HG02759 (cell line): ENCODE data around the gene RBM22.

ENCODE experiments used
- ATAC-seq: cut with Tn5 transposase; IDR thresholded peaks from one replicate; pipeline ENCODE4 v1.9.1; 2021; ENCODE audit warnings: mild to moderate bottlenecking, moderate library complexity; ENCODE audit not compliant: unreplicated experiment

RBM22 gene

GRCh38 chr5:150672884-150673275, 28.0 kb downstream of the RBM22 start:
- ATAC-seq, result no peak

- peak; percentile 44 for ATAC-seq
These were observed 28.5 kb downstream of the RBM22 start for GRCh38 chr5:150672237-150672883.

GRCh38 chr5:150671509-150672236, 29.2 kb downstream of the RBM22 start:
- ATAC-seq, result peak; percentile 39

DNA sequence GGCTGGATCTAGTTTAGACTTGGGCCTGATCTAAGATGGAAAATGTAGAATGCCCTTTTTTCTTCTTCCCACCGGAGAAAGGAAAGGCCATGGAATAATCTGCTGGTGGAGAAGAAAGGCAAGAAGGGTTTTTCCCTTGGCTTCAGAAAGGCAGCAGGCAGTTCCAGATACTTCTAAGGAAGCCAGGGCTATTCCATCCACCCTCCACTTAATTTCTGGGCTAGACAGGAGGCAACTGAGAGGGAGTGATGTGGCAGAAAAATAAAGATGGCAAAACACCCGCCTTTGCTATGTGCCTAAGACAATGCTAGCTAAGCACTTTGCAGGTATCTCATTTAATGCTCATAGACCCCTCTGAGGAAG, 29.9 kb downstream of the RBM22 start:
- ATAC-seq, result no peak

DNA sequence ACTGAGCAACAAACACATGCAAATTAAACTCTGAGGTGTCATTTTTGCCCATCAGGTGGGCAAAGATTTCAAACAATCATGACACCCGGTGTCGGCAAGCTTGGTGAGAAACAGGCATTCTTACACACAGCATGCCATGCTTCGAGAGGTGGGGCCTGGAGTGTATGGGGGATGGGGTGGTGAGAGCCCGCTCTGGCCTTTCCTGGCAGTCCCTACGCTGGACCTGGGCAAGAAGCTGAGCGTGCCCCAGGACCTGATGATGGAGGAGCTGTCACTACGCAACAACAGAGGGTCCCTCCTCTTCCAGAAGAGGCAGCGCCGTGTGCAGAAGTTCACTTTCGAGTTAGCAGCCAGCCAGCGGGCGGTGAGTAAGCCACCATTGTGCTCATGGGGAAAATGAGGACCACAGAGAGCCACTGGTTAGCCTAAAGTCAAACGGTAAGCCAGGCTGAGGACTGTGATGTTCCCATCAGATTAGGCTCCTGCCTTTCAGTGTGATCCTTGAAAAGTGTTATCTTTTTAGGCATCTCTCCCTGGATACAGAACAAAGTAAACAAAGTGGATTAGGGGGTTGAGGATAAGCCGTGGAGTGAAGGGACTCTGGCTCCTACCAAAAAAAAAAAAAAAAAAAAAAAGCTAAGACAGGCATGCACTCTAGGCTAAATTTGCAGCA, 30.5 kb downstream of the RBM22 start:
- no peak for ATAC-seq

DNA sequence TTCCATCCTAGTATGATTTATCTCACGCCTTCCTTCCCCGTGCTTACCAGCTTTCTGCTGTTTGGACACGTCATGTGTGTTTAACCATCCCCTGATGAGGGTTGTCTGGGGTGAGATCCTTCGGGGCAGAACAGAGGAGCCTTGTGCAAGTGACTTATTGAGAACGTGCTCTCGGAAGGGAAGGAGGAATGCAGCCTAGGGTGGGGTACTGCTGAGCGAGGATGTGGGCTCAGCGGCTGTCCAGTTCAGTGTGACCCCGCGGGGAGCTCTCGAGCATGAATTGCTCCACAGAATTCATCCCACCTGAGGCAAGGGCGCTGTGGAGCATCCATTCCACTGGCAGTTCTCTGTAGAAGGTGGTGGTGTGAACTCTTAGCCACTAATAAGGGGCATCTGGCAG, 35.8 kb downstream of the RBM22 start:
- ATAC-seq, result no peak

- no peak for ATAC-seq
These were observed 36.9 kb downstream of the RBM22 start for GRCh38 chr5:150663936-150664335.

DNA sequence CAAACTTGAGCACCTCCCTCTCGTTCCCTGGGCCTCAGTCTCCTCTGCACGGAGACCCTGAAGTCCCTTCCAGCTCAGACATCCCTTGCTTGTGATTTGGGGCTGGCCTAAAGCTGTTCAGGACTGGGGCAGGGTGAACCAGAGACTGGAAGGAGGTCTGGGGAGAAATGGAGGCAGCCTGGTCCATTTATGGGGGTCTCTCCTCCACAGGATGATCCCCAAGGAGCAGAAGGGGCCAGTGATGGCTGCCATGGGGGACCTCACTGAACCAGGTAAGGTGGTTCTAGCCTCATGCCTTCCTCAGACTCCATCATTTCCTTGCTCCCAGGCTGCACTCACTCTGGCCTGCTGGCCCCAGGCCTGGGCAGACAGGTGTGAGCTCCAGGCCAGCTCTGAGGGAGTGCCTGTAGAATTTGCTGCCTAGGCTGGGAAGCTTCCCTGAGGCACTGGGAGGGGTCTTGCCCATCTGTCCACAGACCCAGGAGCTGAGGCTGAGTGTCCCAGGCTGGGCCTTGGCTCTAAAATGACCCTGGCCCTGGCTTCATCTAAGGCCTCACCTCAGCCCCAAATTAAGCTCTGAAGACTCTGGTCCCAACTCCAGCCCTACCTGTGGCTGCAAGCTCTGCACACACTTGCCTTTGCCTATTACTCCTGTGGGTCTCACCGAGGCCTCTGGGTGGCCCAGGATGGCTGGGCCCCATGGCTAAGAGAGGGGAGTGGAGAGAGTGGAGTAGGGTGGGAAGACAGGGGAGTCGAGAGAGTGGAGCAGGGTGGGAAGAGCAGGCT, 37.9 kb downstream of the RBM22 start:
- no peak for ATAC-seq

- ATAC-seq, result no peak
These were observed 38.9 kb downstream of the RBM22 start for GRCh38 chr5:150661821-150662596.

- no peak for ATAC-seq
These were observed 39.8 kb downstream of the RBM22 start, which contains the start of gene MYOZ3 for GRCh38 chr5:150661086-150661485. MYOZ3 (plus strand) TSS chr5:150661251; CDS start chr5:150662942, 1,691 bp downstream.

DNA sequence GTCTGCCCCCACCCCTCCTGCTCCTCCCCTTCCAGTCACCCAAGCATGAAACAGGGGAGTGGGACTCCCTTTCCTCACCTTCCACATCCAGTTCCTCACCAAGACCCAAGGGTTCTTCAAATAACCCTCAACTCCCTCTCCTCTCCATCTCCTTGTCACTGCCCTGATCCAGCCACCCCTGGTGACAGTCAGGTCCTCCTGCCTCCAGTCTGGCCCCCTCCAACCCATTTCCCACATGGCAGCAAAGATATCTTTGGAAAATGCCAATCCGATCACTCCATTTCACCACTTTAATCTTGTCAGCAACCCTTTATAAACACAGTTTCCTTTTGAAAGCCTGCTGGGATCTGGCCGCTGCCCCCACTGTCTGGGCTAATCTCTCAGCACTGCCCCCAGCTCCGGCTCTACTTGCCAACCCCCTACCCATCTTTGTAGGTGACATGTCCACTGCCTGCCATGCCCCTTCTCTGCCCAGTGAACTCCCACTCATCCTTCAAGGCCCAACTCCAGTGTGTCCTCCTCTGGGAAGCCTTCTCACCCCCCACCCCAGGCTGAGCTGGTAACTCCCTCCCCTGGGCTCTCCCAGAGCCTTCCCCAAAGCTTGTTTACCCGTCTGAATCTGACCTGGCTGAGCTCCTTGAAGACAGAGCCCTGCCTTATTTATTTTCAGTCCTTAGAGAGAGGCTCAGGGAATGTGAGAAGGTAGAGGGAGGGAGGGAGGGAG, 40.6 kb downstream of the RBM22 start:
- no peak for ATAC-seq

DNA sequence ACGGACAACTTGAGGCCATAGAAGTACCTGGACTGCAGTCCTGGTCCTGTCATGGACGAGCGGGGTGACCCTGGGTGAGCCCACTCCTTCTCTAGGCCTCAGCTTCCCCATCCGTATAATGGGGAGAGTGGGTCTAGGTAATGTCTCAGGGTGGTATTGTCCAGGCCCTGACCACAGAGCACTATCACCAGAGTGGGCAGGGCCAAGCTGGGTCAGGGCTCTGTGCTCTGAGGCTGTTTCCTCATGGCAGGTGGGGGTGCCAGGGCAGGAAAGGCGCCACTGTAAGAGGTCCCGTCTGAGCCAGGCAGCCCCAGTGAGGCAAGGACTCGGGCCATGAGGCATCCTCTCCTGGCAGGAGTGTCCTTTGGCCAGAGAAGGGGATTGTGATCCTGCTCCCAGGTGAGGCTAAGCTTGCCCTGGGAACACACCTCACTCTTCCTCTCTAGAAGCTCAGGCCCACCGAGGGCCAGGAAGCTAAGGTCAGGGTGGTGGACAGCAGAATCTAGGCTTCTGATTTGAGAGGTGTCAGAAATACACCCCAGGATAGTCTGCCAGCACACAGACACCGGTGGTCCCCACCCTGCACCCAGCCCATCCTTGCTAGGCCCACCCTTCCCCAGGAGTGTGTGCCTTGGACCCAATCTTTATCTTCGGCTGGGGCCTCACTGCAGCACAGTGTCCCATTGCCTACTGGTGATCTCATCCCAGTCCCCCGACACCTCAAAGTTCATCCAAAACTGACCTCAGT, 41.3 kb downstream of the RBM22 start:
- no peak for ATAC-seq

- no peak for ATAC-seq
These were observed 42.1 kb downstream of the RBM22 start for GRCh38 chr5:150658699-150659265.

GRCh38 chr5:150658121-150658520, 42.7 kb downstream of the RBM22 start:
- ATAC-seq, result no peak

- peak; percentile 86 for ATAC-seq
These were observed 44.4 kb downstream of the RBM22 start for GRCh38 chr5:150656191-150657132.

- ATAC-seq, result no peak
These were observed 45.6 kb downstream of the RBM22 start for GRCh38 chr5:150655221-150655620.

DNA sequence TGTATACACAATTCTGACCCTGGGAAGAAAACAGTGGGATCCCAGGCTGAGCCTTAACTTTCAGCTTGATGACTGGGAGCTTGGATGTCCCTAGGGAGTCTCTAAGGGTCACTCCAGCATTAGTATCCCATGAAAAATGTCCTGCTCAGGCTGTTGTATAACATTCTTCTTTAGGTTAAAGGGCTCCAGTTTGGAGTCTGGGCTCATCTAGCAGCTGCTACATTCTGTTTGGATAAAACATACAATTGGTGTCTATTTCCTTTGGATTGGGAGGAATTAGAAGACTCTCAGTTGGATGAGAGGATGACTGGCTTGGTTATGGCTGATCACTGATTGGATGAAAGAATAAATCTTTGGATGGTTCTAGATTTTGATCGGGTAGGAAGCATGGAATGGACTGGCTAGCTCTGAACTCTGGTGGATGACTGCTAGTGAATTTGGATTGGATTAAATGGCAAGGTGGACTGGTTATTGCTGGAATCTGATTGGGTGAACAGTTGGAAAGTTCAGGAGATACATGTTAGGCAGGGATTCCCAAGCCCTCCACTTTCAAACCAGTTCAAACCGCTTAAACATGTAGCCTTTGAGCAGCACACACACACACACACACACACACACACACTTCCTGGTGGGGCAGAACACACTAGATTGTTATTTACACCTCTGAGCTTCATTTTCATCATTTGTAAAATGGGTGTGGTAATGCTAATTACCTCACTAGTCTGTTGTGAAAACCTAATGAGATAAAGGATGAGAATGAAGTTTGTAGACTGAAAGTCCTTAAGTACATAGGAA, 46.9 kb downstream of the RBM22 start:
- ATAC-seq, result no peak
